ENCODE data around the gene EYS.

The EYS gene

GRCh38 chr6:64969139-64969538 is 737.9 kb downstream of the EYS start:
- H3K27ac ChIP-seq: no peak overlapping the region
- TF ChIP-seq, protein P1, sequence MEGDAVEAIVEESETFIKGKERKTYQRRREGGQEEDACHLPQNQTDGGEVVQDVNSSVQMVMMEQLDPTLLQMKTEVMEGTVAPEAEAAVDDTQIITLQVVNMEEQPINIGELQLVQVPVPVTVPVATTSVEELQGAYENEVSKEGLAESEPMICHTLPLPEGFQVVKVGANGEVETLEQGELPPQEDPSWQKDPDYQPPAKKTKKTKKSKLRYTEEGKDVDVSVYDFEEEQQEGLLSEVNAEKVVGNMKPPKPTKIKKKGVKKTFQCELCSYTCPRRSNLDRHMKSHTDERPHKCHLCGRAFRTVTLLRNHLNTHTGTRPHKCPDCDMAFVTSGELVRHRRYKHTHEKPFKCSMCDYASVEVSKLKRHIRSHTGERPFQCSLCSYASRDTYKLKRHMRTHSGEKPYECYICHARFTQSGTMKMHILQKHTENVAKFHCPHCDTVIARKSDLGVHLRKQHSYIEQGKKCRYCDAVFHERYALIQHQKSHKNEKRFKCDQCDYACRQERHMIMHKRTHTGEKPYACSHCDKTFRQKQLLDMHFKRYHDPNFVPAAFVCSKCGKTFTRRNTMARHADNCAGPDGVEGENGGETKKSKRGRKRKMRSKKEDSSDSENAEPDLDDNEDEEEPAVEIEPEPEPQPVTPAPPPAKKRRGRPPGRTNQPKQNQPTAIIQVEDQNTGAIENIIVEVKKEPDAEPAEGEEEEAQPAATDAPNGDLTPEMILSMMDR (conservative IDR thresholded peaks at IDR 0.05): no peak
- no peak for TF ChIP-seq ZFX (IDR thresholded peaks at IDR 0.05)

DNA sequence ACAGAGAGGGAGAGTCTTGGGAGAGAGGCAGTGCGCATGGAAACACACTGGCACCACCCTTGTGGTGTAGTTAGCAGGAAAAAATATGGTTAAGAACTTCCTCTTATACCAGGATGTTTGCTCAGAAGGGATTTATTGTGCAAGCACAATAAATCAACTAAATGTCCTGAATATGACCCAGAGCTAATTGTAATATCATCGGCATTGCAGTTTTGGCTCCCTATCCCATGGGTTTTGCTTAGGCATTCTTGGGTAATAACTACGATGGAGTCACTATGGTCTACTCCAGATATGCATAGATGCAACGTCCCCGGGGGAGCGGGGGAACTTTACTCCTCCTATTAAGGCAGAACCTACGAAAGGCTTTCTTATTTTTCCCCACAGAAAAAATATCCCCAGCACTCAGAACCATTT is 751.6 kb downstream of the EYS start:
- no peak for TF ChIP-seq ZFX (IDR thresholded peaks at IDR 0.05)
- TF ChIP-seq, protein P1 (conservative IDR thresholded peaks at IDR 0.05): no peak

GRCh38 chr6:64949257-64949656 is 757.8 kb downstream of the EYS start:
- H3K27ac ChIP-seq: no peak overlapping the region
- TF ChIP-seq, protein P1 (conservative IDR thresholded peaks at IDR 0.05): no peak
- TF ChIP-seq ZFX (IDR thresholded peaks at IDR 0.05): no peak

More for the DNA sequence above, 751.6 kb downstream of the EYS start:
- H3K27ac ChIP-seq: peak overlapping the region; percentile 46; the same call in 1 of the 2 replicates

GRCh38 chr6:64948261-64948660 is 758.8 kb downstream of the EYS start:
- TF ChIP-seq, protein P1 (conservative IDR thresholded peaks at IDR 0.05): no peak
- TF ChIP-seq ZFX (IDR thresholded peaks at IDR 0.05): no peak
- no peak overlapping the region for H3K27ac ChIP-seq

DNA sequence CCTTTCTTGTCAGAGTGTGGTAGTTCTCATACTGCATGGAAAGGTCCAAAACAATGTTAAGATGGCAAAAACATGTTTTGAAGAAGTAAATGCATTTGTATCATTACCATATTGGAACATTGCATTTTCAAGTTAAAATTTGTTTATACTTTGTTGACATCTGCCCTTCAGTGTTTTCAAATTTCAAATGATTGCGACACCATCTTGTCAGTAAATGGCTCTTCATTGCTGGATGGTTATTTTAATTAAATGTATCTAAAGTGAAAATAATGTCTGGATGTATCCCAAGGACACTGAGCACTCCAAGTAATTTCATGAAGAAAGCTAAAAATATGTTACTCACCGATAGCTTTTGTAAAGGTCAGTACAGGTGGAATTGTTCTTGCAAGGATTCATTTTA is 761.6 kb downstream of the EYS start:
- no peak overlapping the region for H3K27ac ChIP-seq
- TF ChIP-seq, protein P1 (conservative IDR thresholded peaks at IDR 0.05): no peak
- no peak for TF ChIP-seq ZFX (IDR thresholded peaks at IDR 0.05)

GRCh38 chr6:64932486-64932885 is 774.5 kb downstream of the EYS start:
- no peak overlapping the region for H3K27ac ChIP-seq
- no peak for TF ChIP-seq ZFX (IDR thresholded peaks at IDR 0.05)
- TF ChIP-seq, protein P1 (conservative IDR thresholded peaks at IDR 0.05): no peak

DNA sequence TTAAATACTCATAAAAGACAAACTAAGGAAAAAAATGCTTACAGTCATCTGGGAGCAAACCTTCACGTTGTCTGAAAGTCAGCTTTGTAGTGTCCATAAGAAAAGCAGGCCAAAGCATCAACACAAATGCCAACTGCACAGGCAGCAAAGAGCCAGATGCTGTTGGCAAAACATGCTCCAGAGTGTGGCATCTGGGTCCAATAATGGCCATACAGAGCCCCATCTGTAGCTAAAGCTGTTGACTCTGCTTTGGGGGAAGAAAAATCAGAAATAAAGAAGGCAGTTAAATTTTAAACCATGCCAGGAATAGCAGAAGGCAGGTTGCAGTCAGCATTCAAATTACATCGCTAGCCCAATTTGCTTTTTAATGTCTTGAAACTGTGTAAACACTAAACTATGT is 776.3 kb downstream of the EYS start:
- TF ChIP-seq, protein P1 (conservative IDR thresholded peaks at IDR 0.05): no peak
- no peak for TF ChIP-seq ZFX (IDR thresholded peaks at IDR 0.05)
- H3K27ac ChIP-seq: no peak overlapping the region

Data from C4-2B (cell line).